Activated naive CD8-positive, alpha-beta T cell treated with anti-CD3 and anti-CD28 coated beads, Interleukin-2, amount 50 U/mL, for 24 hours (primary cell): ENCODE data around the gene PKD2.

Experiments used
- ATAC-seq: fragments of 150-1000 bp; cut with Tn5 transposase; one replicate; pipeline ENCODE4 v1.10.0; 2021
- DNase-seq: peaks from one replicate; pipeline ENCODE4 v3.0.0; 2021
- H3K27ac Mint-ChIP-seq: one replicate; pipeline ENCODE4 v1.8.0; 2021; ENCODE audit warnings: mild to moderate bottlenecking, mixed read lengths
- H3K27me3 Mint-ChIP-seq: one replicate; pipeline ENCODE4 v1.8.0; 2021; ENCODE audit warnings: mixed read lengths
- H3K36me3 Mint-ChIP-seq: one replicate; pipeline ENCODE4 v1.8.0; 2021; ENCODE audit warnings: low read depth, mixed read lengths
- H3K4me1 Mint-ChIP-seq: one replicate; pipeline ENCODE4 v1.8.0; 2021; ENCODE audit warnings: mixed read lengths
- H3K4me3 Mint-ChIP-seq: one replicate; pipeline ENCODE4 v1.8.0; 2021; ENCODE audit warnings: mild to moderate bottlenecking, moderate library complexity, mixed read lengths
- H3K9me3 Mint-ChIP-seq: one replicate; pipeline ENCODE4 v1.8.0; 2021; ENCODE audit warnings: mixed read lengths

The PKD2 gene

GRCh38 chr4:88027611-88028608 is 20.5 kb downstream of the PKD2 start:
- DNase-seq (no peak), ATAC-seq (peak; percentile 57)
- Mint-ChIP-seq H3K27me3 (no peaks in the 10 kb centered on the region), H3K9me3 (peaks cover 19% of the 10 kb centered on the region), H3K4me1 (peaks cover 19% of the 10 kb centered on the region), H3K4me3 (no peak overlapping the region), H3K36me3 (peaks cover 35% of the 10 kb centered on the region), H3K27ac (peak overlapping the region; percentile 56)

GRCh38 chr4:88028946-88029345 is 21.5 kb downstream of the PKD2 start:
- Mint-ChIP-seq H3K4me3 (no peak overlapping the region), H3K36me3 (peaks cover 35% of the 10 kb centered on the region), H3K27me3 (no peaks in the 10 kb centered on the region), H3K27ac (no peak overlapping the region), H3K9me3 (peaks cover 19% of the 10 kb centered on the region), H3K4me1 (peaks cover 19% of the 10 kb centered on the region)
- ATAC-seq (no peak), DNase-seq (no peak)

GRCh38 chr4:88029556-88029955 is 22.1 kb downstream of the PKD2 start:
- Mint-ChIP-seq H3K27ac (no peak overlapping the region), H3K36me3 (peaks cover 34% of the 10 kb centered on the region)
- no peak for ATAC-seq

GRCh38 chr4:88030565-88031310 is 23.3 kb downstream of the PKD2 start:
- peaks cover 18% of the 10 kb centered on the region for H3K9me3 Mint-ChIP-seq
- DNase-seq: no peak
- no peak for ATAC-seq
- H3K27me3 Mint-ChIP-seq: no peaks in the 10 kb centered on the region
- peaks cover 27% of the 10 kb centered on the region for H3K36me3 Mint-ChIP-seq
- H3K4me1 Mint-ChIP-seq: peaks cover 19% of the 10 kb centered on the region
- no peak overlapping the region for H3K27ac Mint-ChIP-seq
- no peak overlapping the region for H3K4me3 Mint-ChIP-seq

More at GRCh38 chr4:88029556-88029955, 22.1 kb downstream of the PKD2 start:
- no peak overlapping the region for H3K4me3 Mint-ChIP-seq
- H3K9me3 Mint-ChIP-seq: peaks cover 19% of the 10 kb centered on the region
- DNase-seq: no peak
- peaks cover 19% of the 10 kb centered on the region for H3K4me1 Mint-ChIP-seq
- H3K27me3 Mint-ChIP-seq: no peaks in the 10 kb centered on the region

- H3K4me1 Mint-ChIP-seq: peaks cover 6% of the 10 kb centered on the region
- no peaks in the 10 kb centered on the region for H3K27me3 Mint-ChIP-seq
- H3K4me3 Mint-ChIP-seq: no peak overlapping the region
- no peaks in the 10 kb centered on the region for H3K9me3 Mint-ChIP-seq
- ATAC-seq: no peak
- DNase-seq: peak; percentile 20
- H3K36me3 Mint-ChIP-seq: peaks cover 8% of the 10 kb centered on the region
- H3K27ac Mint-ChIP-seq: no peak overlapping the region
Measured at GRCh38 chr4:88033309-88033708, 25.9 kb downstream of the PKD2 start.

GRCh38 chr4:88035292-88035691 is 27.9 kb downstream of the PKD2 start:
- DNase-seq: no peak
- peaks cover 4% of the 10 kb centered on the region for H3K36me3 Mint-ChIP-seq
- H3K27ac Mint-ChIP-seq: no peak overlapping the region
- no peaks in the 10 kb centered on the region for H3K27me3 Mint-ChIP-seq
- no peak overlapping the region for H3K4me3 Mint-ChIP-seq
- ATAC-seq: no peak
- H3K4me1 Mint-ChIP-seq: no peaks in the 10 kb centered on the region
- no peaks in the 10 kb centered on the region for H3K9me3 Mint-ChIP-seq

GRCh38 chr4:88037447-88037846 is 30.0 kb downstream of the PKD2 start:
- Mint-ChIP-seq H3K4me3 (no peak overlapping the region), H3K9me3 (no peaks in the 10 kb centered on the region), H3K27ac (no peak overlapping the region), H3K27me3 (no peaks in the 10 kb centered on the region), H3K4me1 (no peaks in the 10 kb centered on the region), H3K36me3 (peaks cover 5% of the 10 kb centered on the region)
- DNase-seq (no peak), ATAC-seq (no peak)

GRCh38 chr4:88037936-88038335 is 30.5 kb downstream of the PKD2 start:
- no peaks in the 10 kb centered on the region for H3K9me3 Mint-ChIP-seq

GRCh38 chr4:88040707-88041106 is 33.3 kb downstream of the PKD2 start:
- Mint-ChIP-seq H3K27ac (no peak overlapping the region), H3K36me3 (peaks cover 9% of the 10 kb centered on the region), H3K27me3 (no peaks in the 10 kb centered on the region), H3K9me3 (no peaks in the 10 kb centered on the region), H3K4me1 (no peaks in the 10 kb centered on the region), H3K4me3 (no peak overlapping the region)
- ATAC-seq: no peak
- no peak for DNase-seq

More at GRCh38 chr4:88037936-88038335, 30.5 kb downstream of the PKD2 start:
- H3K4me3 Mint-ChIP-seq: no peak overlapping the region
- no peaks in the 10 kb centered on the region for H3K4me1 Mint-ChIP-seq
- no peak for DNase-seq
- no peak overlapping the region for H3K27ac Mint-ChIP-seq
- no peak for ATAC-seq
- H3K27me3 Mint-ChIP-seq: no peaks in the 10 kb centered on the region
- peaks cover 7% of the 10 kb centered on the region for H3K36me3 Mint-ChIP-seq

GRCh38 chr4:88041626-88042025 is 34.2 kb downstream of the PKD2 start:
- ATAC-seq (no peak), DNase-seq (no peak)
- no peaks in the 10 kb centered on the region for H3K4me1 Mint-ChIP-seq
- no peaks in the 10 kb centered on the region for H3K9me3 Mint-ChIP-seq
- no peak overlapping the region for H3K4me3 Mint-ChIP-seq
- peaks cover 15% of the 10 kb centered on the region for H3K36me3 Mint-ChIP-seq
- no peaks in the 10 kb centered on the region for H3K27me3 Mint-ChIP-seq
- H3K27ac Mint-ChIP-seq: no peak overlapping the region

GRCh38 chr4:88043001-88043400 is 35.6 kb downstream of the PKD2 start:
- DNase-seq: no peak
- H3K27me3 Mint-ChIP-seq: no peaks in the 10 kb centered on the region
- H3K36me3 Mint-ChIP-seq: peaks cover 19% of the 10 kb centered on the region
- no peak overlapping the region for H3K27ac Mint-ChIP-seq
- no peaks in the 10 kb centered on the region for H3K4me1 Mint-ChIP-seq
- ATAC-seq: no peak
- no peak overlapping the region for H3K4me3 Mint-ChIP-seq
- no peaks in the 10 kb centered on the region for H3K9me3 Mint-ChIP-seq

GRCh38 chr4:88043586-88044340 is 36.3 kb downstream of the PKD2 start:
- Mint-ChIP-seq H3K36me3 (peaks cover 22% of the 10 kb centered on the region), H3K4me1 (no peaks in the 10 kb centered on the region), H3K4me3 (no peak overlapping the region), H3K9me3 (no peaks in the 10 kb centered on the region), H3K27me3 (no peaks in the 10 kb centered on the region), H3K27ac (no peak overlapping the region)
- no peak for DNase-seq
- ATAC-seq: no peak

GRCh38 chr4:88045021-88045420 is 37.6 kb downstream of the PKD2 start:
- H3K4me1 Mint-ChIP-seq: no peaks in the 10 kb centered on the region
- DNase-seq: no peak
- no peak overlapping the region for H3K4me3 Mint-ChIP-seq
- H3K27me3 Mint-ChIP-seq: no peaks in the 10 kb centered on the region
- H3K9me3 Mint-ChIP-seq: no peaks in the 10 kb centered on the region
- ATAC-seq: no peak
- no peak overlapping the region for H3K27ac Mint-ChIP-seq
- peaks cover 20% of the 10 kb centered on the region for H3K36me3 Mint-ChIP-seq

GRCh38 chr4:88054229-88054628 is 46.8 kb downstream of the PKD2 start:
- H3K4me3 Mint-ChIP-seq: no peak overlapping the region
- H3K27ac Mint-ChIP-seq: no peak overlapping the region
- H3K9me3 Mint-ChIP-seq: no peaks in the 10 kb centered on the region
- no peaks in the 10 kb centered on the region for H3K36me3 Mint-ChIP-seq
- DNase-seq: no peak
- H3K4me1 Mint-ChIP-seq: no peaks in the 10 kb centered on the region
- no peaks in the 10 kb centered on the region for H3K27me3 Mint-ChIP-seq
- no peak for ATAC-seq
